CD4-positive, alpha-beta T cell treated with Interleukin-1 beta for 1 hour (primary cell): Measurements from ENCODE around the gene GAB1.
A peak's percentile ranks its signal among the peaks of the same experiment; 100 is the strongest.

ENCODE experiments used
- DNase-seq, 2 donors: peaks; one replicate each; pipeline ENCODE4 v3.0.0-alpha.2; 2020 to 2022

Gene GAB1

GRCh38 chr4:143391261-143391660 is 54.6 kb downstream of the GAB1 start:
- no peak for DNase-seq

- DNase-seq = no peak
These were observed 55.2 kb downstream of the GAB1 start for GRCh38 chr4:143391895-143392294.

GRCh38 chr4:143393195-143393594 is 56.5 kb downstream of the GAB1 start:
- no peak for DNase-seq

- no peak for DNase-seq
These were observed 58.2 kb downstream of the GAB1 start for GRCh38 chr4:143394739-143395453.

- DNase-seq = no peak
These were observed 60.0 kb downstream of the GAB1 start for GRCh38 chr4:143396695-143397094.

GRCh38 chr4:143397335-143397734 is 60.7 kb downstream of the GAB1 start:
- no peak for DNase-seq

GRCh38 chr4:143397887-143398286 is 61.2 kb downstream of the GAB1 start:
- DNase-seq = no peak

GRCh38 chr4:143399113-143399949 is 62.7 kb downstream of the GAB1 start:
- peak in 1 of 2 donors; percentile 38 for DNase-seq

- no peak for DNase-seq
These were observed 63.4 kb downstream of the GAB1 start for GRCh38 chr4:143400082-143400481.

- DNase-seq = no peak
These were observed 66.3 kb downstream of the GAB1 start for GRCh38 chr4:143402776-143403552.

- no peak for DNase-seq
These were observed 66.8 kb downstream of the GAB1 start for GRCh38 chr4:143403553-143403820.

- DNase-seq = no peak
These were observed 67.9 kb downstream of the GAB1 start for GRCh38 chr4:143404555-143404954.

GRCh38 chr4:143405075-143405730 is 68.5 kb downstream of the GAB1 start:
- DNase-seq = no peak

- DNase-seq = no peak
These were observed 69.8 kb downstream of the GAB1 start for GRCh38 chr4:143406523-143406922.

- DNase-seq = no peak
These were observed 70.8 kb downstream of the GAB1 start for GRCh38 chr4:143407474-143407873.

- no peak for DNase-seq
These were observed 71.2 kb downstream of the GAB1 start for GRCh38 chr4:143407888-143408287.

GRCh38 chr4:143410015-143410414 is 73.3 kb downstream of the GAB1 start:
- no peak for DNase-seq

- DNase-seq = no peak
These were observed 75.1 kb downstream of the GAB1 start for GRCh38 chr4:143411527-143412419.

GRCh38 chr4:143412420-143412758 is 75.7 kb downstream of the GAB1 start:
- no peak for DNase-seq

GRCh38 chr4:143417679-143418403 is 81.2 kb downstream of the GAB1 start:
- DNase-seq = peak in 1 of 2 donors; percentile 7

GRCh38 chr4:143420227-143420626 is 83.6 kb downstream of the GAB1 start:
- no peak for DNase-seq

GRCh38 chr4:143421609-143422008 is 84.9 kb downstream of the GAB1 start:
- no peak for DNase-seq
